CD4-positive, alpha-beta T cell treated with Interleukin-15 for 4 hours (primary cell): ENCODE results near the gene STIP1.

Experiments
- DNase-seq: peaks from one replicate; pipeline ENCODE4 v3.0.0-alpha.2; 2020; ENCODE audit warnings: low spot score

The STIP1 gene

GRCh38 chr11:64223001-64223651 lies 37.2 kb downstream of the STIP1 start:
- DNase-seq: no peak

GRCh38 chr11:64224151-64224890 lies 38.4 kb downstream of the STIP1 start:
- DNase-seq: no peak

GRCh38 chr11:64224891-64225607 lies 39.1 kb downstream of the STIP1 start:
- no peak for DNase-seq

GRCh38 chr11:64225608-64226506 lies 39.9 kb downstream of the STIP1 start, which contains the start of the genes NUDT22 and TRPT1:
Gene NUDT22, plus strand, starts transcription at chr11:64226274. Its CDS starts 379 bp downstream, at chr11:64226653.
Gene TRPT1, minus strand, starts transcription at chr11:64226186. Its CDS starts 326 bp downstream, at chr11:64225860.
- DNase-seq: peak; percentile 86

- peak; percentile 50 for DNase-seq
Observed at GRCh38 chr11:64226507-64227051, 40.6 kb downstream of the STIP1 start.

- DNase-seq: no peak
Observed at GRCh38 chr11:64227405-64227956, 41.5 kb downstream of the STIP1 start.

GRCh38 chr11:64229090-64229743 lies 43.2 kb downstream of the STIP1 start:
- no peak for DNase-seq

- no peak for DNase-seq
Observed at GRCh38 chr11:64229744-64230170, 43.8 kb downstream of the STIP1 start.

- peak; percentile 86 for DNase-seq
Observed at GRCh38 chr11:64230171-64230984, 44.4 kb downstream of the STIP1 start, which contains the start of gene DNAJC4. Gene DNAJC4, plus strand, starts transcription at chr11:64230548. Its CDS starts 307 bp downstream, at chr11:64230855.

- DNase-seq: no peak
Observed at GRCh38 chr11:64230985-64231365, 45.0 kb downstream of the STIP1 start.

GRCh38 chr11:64231546-64231945 lies 45.6 kb downstream of the STIP1 start:
- DNase-seq: no peak

GRCh38 chr11:64232182-64232966 lies 46.4 kb downstream of the STIP1 start:
- DNase-seq: no peak

- no peak for DNase-seq
Observed at GRCh38 chr11:64232967-64233315, 47.0 kb downstream of the STIP1 start.

- peak; percentile 74 for DNase-seq
Observed at GRCh38 chr11:64233913-64234586, 48.1 kb downstream of the STIP1 start, which contains the start of gene VEGFB. Gene VEGFB, plus strand, starts transcription at chr11:64234584. Its CDS starts 250 bp downstream, at chr11:64234834.

- DNase-seq: peak; percentile 36
Observed at GRCh38 chr11:64234647-64235379, 48.8 kb downstream of the STIP1 start.

GRCh38 chr11:64235437-64236161 lies 49.6 kb downstream of the STIP1 start:
- no peak for DNase-seq

GRCh38 chr11:64237484-64237951 lies 51.5 kb downstream of the STIP1 start:
- DNase-seq: no peak
